ENCODE measurements around the gene SLC9A9. TPM values are rescaled to one million over a fixed set of nuclear protein-coding genes. Genes with fewer than 3 reads are reported as not detected.

The SLC9A9 gene
- polyA plus RNA-seq, 1 of the 3 experiments (the other 2 are of a cell fraction), result 0.05 TPM

DNA sequence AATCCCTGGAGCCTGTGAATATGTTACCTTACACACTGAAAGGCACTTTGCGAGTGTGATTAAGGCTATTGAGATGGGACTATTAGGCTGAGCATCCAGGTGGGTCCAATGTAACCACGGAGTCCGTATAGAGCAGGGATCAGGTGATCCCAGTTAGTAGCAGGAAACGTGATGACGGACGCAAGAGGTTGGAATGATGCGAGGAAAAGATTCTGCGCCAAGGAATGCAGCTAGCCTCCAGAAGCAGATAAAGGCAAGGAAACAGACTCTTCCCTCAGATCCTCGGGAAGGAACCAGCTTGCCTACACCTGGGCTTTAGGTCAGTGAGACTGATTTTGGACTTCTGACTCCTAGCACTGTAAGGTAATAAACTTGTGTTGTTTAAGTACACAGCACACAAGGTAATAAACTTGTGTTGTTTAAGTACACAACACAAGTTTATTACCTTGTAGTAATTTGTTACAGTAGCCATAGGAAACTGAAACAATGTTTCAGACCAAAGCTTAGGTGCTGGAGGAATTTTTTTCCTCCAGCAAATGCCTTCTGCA is 603.7 kb downstream of the SLC9A9 start:
- CTCF ChIA-PET, result no interaction called here
- Histone ChIP-seq H3K79me2 (ENCODE audit: insufficient read depth) (no peaks in the 10 kb centered on the region), H3K4me2 (no peak overlapping the region), H3K4me1 (ENCODE audit: control insufficient read depth in 1 of 2, insufficient read depth in 2 of 2, low read depth in 1 of 2, low read length in 1 of 2) (no peaks in the 10 kb centered on the region), H3K27ac (ENCODE audit: low read depth in 2 of 2, low read length in 1 of 2) (no peak overlapping the region), H4K20me1 (ENCODE audit: insufficient read depth) (no peaks in the 10 kb centered on the region), H2AFZ (ENCODE audit: low read depth) (no peak overlapping the region), H3K9ac (no peak overlapping the region), H3K9me3 (no peaks in the 10 kb centered on the region), H3K9me2 (no peaks in the 10 kb centered on the region), H3F3A (replicated peaks; ENCODE audit: insufficient read depth) (no peaks in the 10 kb centered on the region), H3K4me3 (ENCODE audit: low read depth in 2 of 2, low read length in 1 of 2) (no peak overlapping the region), H3K27me3 (ENCODE audit: insufficient read depth) (no peaks in the 10 kb centered on the region), H3K36me3 (replicated peaks in 1 of 2; ENCODE audit: control insufficient read depth in 1 of 2, insufficient read depth in 2 of 2, low read length in 1 of 2) (no peaks in the 10 kb centered on the region)
- DNase-seq, result no peak
- POLR2A ChIA-PET, result no interaction called here
- TF ChIP-seq RXRA (IDR thresholded peaks at IDR 0.05; ENCODE audit: borderline replicate concordance, low read depth), result no peak
- TF ChIP-seq YY1 (IDR thresholded peaks at IDR 0.05; ENCODE audit: low read depth), result no peak
- WGBS (ENCODE audit: low lambda C conversion rate), result 52% methylated on average over 9 of the region's 9 CpGs

DNA sequence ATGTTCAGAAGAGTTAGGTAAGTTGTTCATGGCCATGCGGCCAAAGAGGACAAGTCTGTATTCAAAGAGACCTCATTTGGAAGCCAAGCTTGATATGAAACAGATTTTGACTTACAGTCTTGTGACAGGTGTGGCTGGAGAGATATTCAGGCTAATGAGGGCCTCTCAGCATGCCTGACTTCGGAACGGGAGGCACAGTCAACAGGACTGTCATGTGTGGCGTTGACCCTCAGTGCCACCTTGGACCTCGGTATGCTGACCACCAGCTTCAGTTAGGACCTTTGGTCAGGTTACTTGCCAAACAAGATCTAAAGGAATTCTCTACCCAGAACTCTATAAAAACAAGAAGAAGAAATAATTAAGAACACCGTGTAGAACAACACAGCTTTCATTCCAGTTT is 604.6 kb downstream of the SLC9A9 start:
- WGBS (ENCODE audit: low lambda C conversion rate), result 45% methylated on average over 6 of the region's 6 CpGs
- Histone ChIP-seq H4K20me1 (ENCODE audit: insufficient read depth) (no peaks in the 10 kb centered on the region), H3K9me2 (no peaks in the 10 kb centered on the region), H3K9me3 (no peaks in the 10 kb centered on the region), H3K27me3 (ENCODE audit: insufficient read depth) (no peaks in the 10 kb centered on the region), H3K4me1 (ENCODE audit: control insufficient read depth in 1 of 2, insufficient read depth in 2 of 2, low read depth in 1 of 2, low read length in 1 of 2) (no peaks in the 10 kb centered on the region), H3K4me3 (ENCODE audit: low read depth in 2 of 2, low read length in 1 of 2) (no peak overlapping the region), H2AFZ (ENCODE audit: low read depth) (no peak overlapping the region), H3K9ac (no peak overlapping the region), H3K36me3 (replicated peaks in 1 of 2; ENCODE audit: control insufficient read depth in 1 of 2, insufficient read depth in 2 of 2, low read length in 1 of 2) (no peaks in the 10 kb centered on the region), H3K4me2 (no peak overlapping the region), H3K79me2 (ENCODE audit: insufficient read depth) (no peaks in the 10 kb centered on the region), H3K27ac (ENCODE audit: low read depth in 2 of 2, low read length in 1 of 2) (no peak overlapping the region), H3F3A (replicated peaks; ENCODE audit: insufficient read depth) (no peaks in the 10 kb centered on the region)
- DNase-seq, result no peak
- ChIA-PET POLR2A (no interaction called here), CTCF (no interaction called here)
- TF ChIP-seq FOSL2 (IDR thresholded peaks at IDR 0.05; ENCODE audit: borderline replicate concordance, low read depth), result no peak

DNA sequence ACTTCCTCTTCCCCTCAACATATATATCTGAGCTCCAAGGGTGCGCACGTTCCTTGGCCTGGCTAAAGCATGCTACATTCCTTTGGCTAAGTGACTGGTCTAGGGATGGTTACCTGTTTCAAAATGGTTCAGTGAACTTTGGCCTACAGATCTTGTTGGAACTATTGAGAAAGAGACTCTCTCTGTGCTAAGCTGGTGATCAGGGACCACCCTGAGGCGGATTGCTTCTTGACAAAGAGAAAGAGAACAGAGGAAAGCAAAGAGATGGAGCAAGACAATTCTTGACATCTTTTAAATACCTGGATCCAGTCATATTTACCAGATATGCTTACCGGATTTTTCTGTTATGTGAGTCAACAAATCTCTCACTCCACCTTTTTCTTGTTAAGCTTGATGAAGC is 605.6 kb downstream of the SLC9A9 start:
- H3K79me2 ChIP-seq (ENCODE audit: insufficient read depth), result no peaks in the 10 kb centered on the region
- H3K4me1 ChIP-seq (ENCODE audit: control insufficient read depth in 1 of 2, insufficient read depth in 2 of 2, low read depth in 1 of 2, low read length in 1 of 2), result no peaks in the 10 kb centered on the region
- no peaks in the 10 kb centered on the region for H3K9me3 ChIP-seq
- POLR2A ChIA-PET, result no interaction called here
- H2AFZ ChIP-seq (ENCODE audit: low read depth), result no peak overlapping the region
- no peaks in the 10 kb centered on the region for H3K36me3 ChIP-seq (replicated peaks in 1 of 2; ENCODE audit: control insufficient read depth in 1 of 2, insufficient read depth in 2 of 2, low read length in 1 of 2)
- H3K27ac ChIP-seq (ENCODE audit: low read depth in 2 of 2, low read length in 1 of 2), result no peak overlapping the region
- H3K4me3 ChIP-seq (ENCODE audit: low read depth in 2 of 2, low read length in 1 of 2), result no peak overlapping the region
- H3K9ac ChIP-seq, result no peak overlapping the region
- no peaks in the 10 kb centered on the region for H3K27me3 ChIP-seq (ENCODE audit: insufficient read depth)
- H3K4me2 ChIP-seq, result no peak overlapping the region
- CTCF ChIA-PET, result no interaction called here
- WGBS (ENCODE audit: low lambda C conversion rate), result 66% methylated on average over 4 of the region's 4 CpGs
- no peaks in the 10 kb centered on the region for H3F3A ChIP-seq (replicated peaks; ENCODE audit: insufficient read depth)
- no peak for DNase-seq
- no peaks in the 10 kb centered on the region for H4K20me1 ChIP-seq (ENCODE audit: insufficient read depth)
- H3K9me2 ChIP-seq, result no peaks in the 10 kb centered on the region
- TF ChIP-seq, protein P1, sequence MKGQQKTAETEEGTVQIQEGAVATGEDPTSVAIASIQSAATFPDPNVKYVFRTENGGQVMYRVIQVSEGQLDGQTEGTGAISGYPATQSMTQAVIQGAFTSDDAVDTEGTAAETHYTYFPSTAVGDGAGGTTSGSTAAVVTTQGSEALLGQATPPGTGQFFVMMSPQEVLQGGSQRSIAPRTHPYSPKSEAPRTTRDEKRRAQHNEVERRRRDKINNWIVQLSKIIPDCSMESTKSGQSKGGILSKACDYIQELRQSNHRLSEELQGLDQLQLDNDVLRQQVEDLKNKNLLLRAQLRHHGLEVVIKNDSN (IDR thresholded peaks at IDR 0.05; ENCODE audit: borderline replicate concordance, low read depth), result no peak
- no peak for TF ChIP-seq NFIC (IDR thresholded peaks at IDR 0.05; ENCODE audit: borderline replicate concordance)
- TF ChIP-seq, protein P2, sequence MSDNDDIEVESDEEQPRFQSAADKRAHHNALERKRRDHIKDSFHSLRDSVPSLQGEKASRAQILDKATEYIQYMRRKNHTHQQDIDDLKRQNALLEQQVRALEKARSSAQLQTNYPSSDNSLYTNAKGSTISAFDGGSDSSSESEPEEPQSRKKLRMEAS (IDR thresholded peaks at IDR 0.05; ENCODE audit: low read depth), result no peak

All from SK-N-SH (cell line).